ENCODE measurements around the gene HHAT. TPM values are rescaled to one million over a fixed set of nuclear protein-coding genes. Genes with fewer than 3 reads are reported as not detected.

HHAT gene
- total RNA-seq, 1 experiment from 2014 or later = 3.0 TPM

GRCh38 chr1:210407207-210407886, 78.6 kb downstream of the HHAT start:
- no peak overlapping the region for H3K4me3 ChIP-seq (ENCODE audit: low read depth, low read length, poor library complexity, severe bottlenecking)
- ChIA-PET CTCF (interaction anchor here (1.1 kb wide), 1 partner anchor 727 kb away, joined by 8 read pairs; the partner anchor contains the start of gene KCNH1), POLR2A (ENCODE audit: low non-redundant PET) (no interaction called here)
- TF ChIP-seq CTCF (conservative IDR thresholded peaks at IDR 0.05; ENCODE audit: low read depth, low read length) (peak; percentile 98), EZH2 (IDR thresholded peaks at IDR 0.05; ENCODE audit: borderline replicate concordance, low read depth, low read length, poor library complexity, severe bottlenecking) (no peak)
- intact Hi-C loops (cut with micrococcal nuclease; ENCODE audit: unreplicated experiment) = loop anchor here (1.0 to 10.0 kb wide), 4 partner anchors 41 to 1247 kb away; partner anchors contain the start of gene KCNH1
- H3K36me3 ChIP-seq (ENCODE audit: insufficient read depth, low read length, poor library complexity, severe bottlenecking) = no peaks in the 10 kb centered on the region
- BruUV-seq (replicated peaks) = no TSS peak
- peaks cover 3% of the 10 kb centered on the region for H3K27me3 ChIP-seq (replicated peaks; ENCODE audit: insufficient read depth, low read depth, low read length, poor library complexity)
- H3K9me3 ChIP-seq (ENCODE audit: low read depth, low read length, poor library complexity, severe bottlenecking) = no peaks in the 10 kb centered on the region
- no peaks in the 10 kb centered on the region for H3K4me1 ChIP-seq (ENCODE audit: insufficient read depth, low read length, poor library complexity, severe bottlenecking)
- peak; percentile 80 for DNase-seq (ENCODE audit: low spot score)
- no peak overlapping the region for H3K27ac ChIP-seq (ENCODE audit: low read depth, low read length, poor library complexity, severe bottlenecking)

GRCh38 chr1:210407887-210408252, 79.2 kb downstream of the HHAT start:
- H3K4me3 ChIP-seq (ENCODE audit: low read depth, low read length, poor library complexity, severe bottlenecking) = no peak overlapping the region
- CTCF ChIA-PET = no interaction called here
- DNase-seq (ENCODE audit: low spot score) = no peak
- no peaks in the 10 kb centered on the region for H3K4me1 ChIP-seq (ENCODE audit: insufficient read depth, low read length, poor library complexity, severe bottlenecking)
- H3K27me3 ChIP-seq (replicated peaks; ENCODE audit: insufficient read depth, low read depth, low read length, poor library complexity) = peaks cover 3% of the 10 kb centered on the region
- POLR2A ChIA-PET (ENCODE audit: low non-redundant PET) = no interaction called here
- no peaks in the 10 kb centered on the region for H3K36me3 ChIP-seq (ENCODE audit: insufficient read depth, low read length, poor library complexity, severe bottlenecking)
- no peak for TF ChIP-seq EZH2 (IDR thresholded peaks at IDR 0.05; ENCODE audit: borderline replicate concordance, low read depth, low read length, poor library complexity, severe bottlenecking)
- BruUV-seq (replicated peaks) = no TSS peak
- no peak overlapping the region for H3K27ac ChIP-seq (ENCODE audit: low read depth, low read length, poor library complexity, severe bottlenecking)
- intact Hi-C loops (cut with micrococcal nuclease; ENCODE audit: unreplicated experiment) = loop anchor here (1.0 to 10.0 kb wide), 4 partner anchors 41 to 1247 kb away; partner anchors contain the start of gene KCNH1
- no peaks in the 10 kb centered on the region for H3K9me3 ChIP-seq (ENCODE audit: low read depth, low read length, poor library complexity, severe bottlenecking)

- no peak overlapping the region for H3K4me3 ChIP-seq (ENCODE audit: low read depth, low read length, poor library complexity, severe bottlenecking)
- no peaks in the 10 kb centered on the region for H3K36me3 ChIP-seq (ENCODE audit: insufficient read depth, low read length, poor library complexity, severe bottlenecking)
- no peak for TF ChIP-seq CTCF (conservative IDR thresholded peaks at IDR 0.05; ENCODE audit: low read depth, low read length)
- no peak for TF ChIP-seq EZH2 (IDR thresholded peaks at IDR 0.05; ENCODE audit: borderline replicate concordance, low read depth, low read length, poor library complexity, severe bottlenecking)
- BruUV-seq (replicated peaks) = no TSS peak
- DNase-seq (ENCODE audit: low spot score) = no peak
- no peak overlapping the region for H3K27ac ChIP-seq (ENCODE audit: low read depth, low read length, poor library complexity, severe bottlenecking)
- H3K9me3 ChIP-seq (ENCODE audit: low read depth, low read length, poor library complexity, severe bottlenecking) = no peaks in the 10 kb centered on the region
- ChIA-PET POLR2A (ENCODE audit: low non-redundant PET) (no interaction called here), CTCF (no interaction called here)
- no peaks in the 10 kb centered on the region for H3K4me1 ChIP-seq (ENCODE audit: insufficient read depth, low read length, poor library complexity, severe bottlenecking)
- intact Hi-C loops (cut with micrococcal nuclease; ENCODE audit: unreplicated experiment) = no loop called here
- H3K27me3 ChIP-seq (replicated peaks; ENCODE audit: insufficient read depth, low read depth, low read length, poor library complexity) = no peaks in the 10 kb centered on the region
Observed at GRCh38 chr1:210412240-210412639, 83.5 kb downstream of the HHAT start.

- Histone ChIP-seq H3K36me3 (ENCODE audit: insufficient read depth, low read length, poor library complexity, severe bottlenecking) (no peaks in the 10 kb centered on the region), H3K4me1 (ENCODE audit: insufficient read depth, low read length, poor library complexity, severe bottlenecking) (no peaks in the 10 kb centered on the region), H3K4me3 (ENCODE audit: low read depth, low read length, poor library complexity, severe bottlenecking) (no peak overlapping the region), H3K27ac (ENCODE audit: low read depth, low read length, poor library complexity, severe bottlenecking) (no peak overlapping the region), H3K9me3 (ENCODE audit: low read depth, low read length, poor library complexity, severe bottlenecking) (no peaks in the 10 kb centered on the region), H3K27me3 (replicated peaks; ENCODE audit: insufficient read depth, low read depth, low read length, poor library complexity) (no peaks in the 10 kb centered on the region)
- DNase-seq (ENCODE audit: low spot score) = no peak
- CTCF ChIA-PET = no interaction called here
- POLR2A ChIA-PET (ENCODE audit: low non-redundant PET) = no interaction called here
- TF ChIP-seq EZH2 (IDR thresholded peaks at IDR 0.05; ENCODE audit: borderline replicate concordance, low read depth, low read length, poor library complexity, severe bottlenecking) (no peak), CTCF (conservative IDR thresholded peaks at IDR 0.05; ENCODE audit: low read depth, low read length) (no peak)
- intact Hi-C loops (cut with micrococcal nuclease; ENCODE audit: unreplicated experiment) = no loop called here
- BruUV-seq (replicated peaks) = no TSS peak
Observed at GRCh38 chr1:210413951-210414350, 85.2 kb downstream of the HHAT start.
